ENCODE measurements around the gene ACVR1. TPM values are rescaled to one million over a fixed set of nuclear protein-coding genes. Genes with fewer than 3 reads are reported as not detected.

Gene ACVR1
- polyA plus RNA-seq, 1 of the 3 experiments (the other 2 are of a cell fraction): 22.4 TPM

GRCh38 chr2:157789933-157790511 lies 86.1 kb downstream of the ACVR1 start:
- Histone ChIP-seq H3K9ac (no peak overlapping the region), H3K9me3 (no peaks in the 10 kb centered on the region), H3K4me3 (ENCODE audit: low read depth in 2 of 2, low read length in 1 of 2) (no peak overlapping the region), H3F3A (replicated peaks; ENCODE audit: insufficient read depth) (peaks cover 9% of the 10 kb centered on the region), H2AFZ (ENCODE audit: low read depth) (no peak overlapping the region), H4K20me1 (ENCODE audit: insufficient read depth) (no peaks in the 10 kb centered on the region), H3K27me3 (ENCODE audit: insufficient read depth) (no peaks in the 10 kb centered on the region), H3K4me1 (ENCODE audit: control insufficient read depth in 1 of 2, insufficient read depth in 2 of 2, low read depth in 1 of 2, low read length in 1 of 2) (peaks cover 12 to 13% of the 10 kb centered on the region in 2 experiments; a peak in 3 of 4 replicates), H3K4me2 (no peak overlapping the region), H3K36me3 (replicated peaks in 1 of 2; ENCODE audit: control insufficient read depth in 1 of 2, insufficient read depth in 2 of 2, low read length in 1 of 2) (peaks cover 3 to 16% of the 10 kb centered on the region in 2 experiments), H3K27ac (ENCODE audit: low read depth in 2 of 2, low read length in 1 of 2) (no peak overlapping the region), H3K79me2 (ENCODE audit: insufficient read depth) (peaks cover 6% of the 10 kb centered on the region; the same call in 1 of the 2 replicates), H3K9me2 (no peaks in the 10 kb centered on the region)
- DNase-seq: no peak
- 79% methylated on average over 2 of the region's 4 CpGs for WGBS (ENCODE audit: low lambda C conversion rate)
- ChIA-PET CTCF (interaction anchor here (0.8 to 2.2 kb wide), 2 partner anchors 12 to 86 kb away, joined by 3 to 9 read pairs; partner anchors contain the start of gene ACVR1), POLR2A (no interaction called here)
- no peak for TF ChIP-seq CHD2 (IDR thresholded peaks at IDR 0.05; ENCODE audit: low read length, partially characterized antibody)
- no peak for TF ChIP-seq MAX (IDR thresholded peaks at IDR 0.05; ENCODE audit: low read depth)
- no peak for TF ChIP-seq GATA2 (CRISPR knock-in tag; IDR thresholded peaks at IDR 0.05)
- no peak for TF ChIP-seq RAD21 (IDR thresholded peaks at IDR 0.05; ENCODE audit: low read length)
- TF ChIP-seq MEF2A (IDR thresholded peaks at IDR 0.05; ENCODE audit: borderline replicate concordance, low read depth): no peak
- no peak for TF ChIP-seq NRF1 (IDR thresholded peaks at IDR 0.05; ENCODE audit: low read depth, low read length)
- no peak for TF ChIP-seq TCF12 (IDR thresholded peaks at IDR 0.05)

- Histone ChIP-seq H3K27me3 (ENCODE audit: insufficient read depth) (no peaks in the 10 kb centered on the region), H3K4me3 (ENCODE audit: low read depth in 2 of 2, low read length in 1 of 2) (no peak overlapping the region), H3K36me3 (replicated peaks in 1 of 2; ENCODE audit: control insufficient read depth in 1 of 2, insufficient read depth in 2 of 2, low read length in 1 of 2) (peaks cover 3 to 14% of the 10 kb centered on the region in 2 experiments), H3K9me3 (no peaks in the 10 kb centered on the region), H3K27ac (ENCODE audit: low read depth in 2 of 2, low read length in 1 of 2) (no peak overlapping the region), H3F3A (replicated peaks; ENCODE audit: insufficient read depth) (peaks cover 9% of the 10 kb centered on the region), H3K9me2 (no peaks in the 10 kb centered on the region), H3K79me2 (ENCODE audit: insufficient read depth) (peaks cover 6% of the 10 kb centered on the region; the same call in 1 of the 2 replicates), H2AFZ (ENCODE audit: low read depth) (no peak overlapping the region), H3K9ac (no peak overlapping the region), H3K4me1 (ENCODE audit: control insufficient read depth in 1 of 2, insufficient read depth in 2 of 2, low read depth in 1 of 2, low read length in 1 of 2) (peaks cover 16 to 21% of the 10 kb centered on the region in 2 experiments; a peak in 3 of 4 replicates), H3K4me2 (no peak overlapping the region), H4K20me1 (ENCODE audit: insufficient read depth) (no peaks in the 10 kb centered on the region)
- 87% methylated on average over 3 of the region's 3 CpGs for WGBS (ENCODE audit: low lambda C conversion rate)
- no peak for DNase-seq
- ChIA-PET POLR2A (no interaction called here), CTCF (interaction anchor here (0.8 to 2.2 kb wide), 2 partner anchors 11 to 87 kb away, joined by 3 to 9 read pairs; partner anchors contain the start of gene ACVR1)
- TF ChIP-seq TCF12 (IDR thresholded peaks at IDR 0.05) (no peak), NRF1 (IDR thresholded peaks at IDR 0.05; ENCODE audit: low read depth, low read length) (no peak), FOXM1 (IDR thresholded peaks at IDR 0.05; ENCODE audit: low read depth) (no peak), USF2 (IDR thresholded peaks at IDR 0.05; ENCODE audit: borderline replicate concordance, low read depth, low read length) (no peak), POLR2AphosphoS5 (IDR thresholded peaks at IDR 0.05; ENCODE audit: low read depth, low read length) (no peak), MXI1 (IDR thresholded peaks at IDR 0.05; ENCODE audit: low read depth, low read length) (no peak), EP300 (IDR thresholded peaks at IDR 0.05; ENCODE audit: borderline replicate concordance in 1 of 2, low read depth in 1 of 2, low read length in 1 of 2) (no peak), MAX (IDR thresholded peaks at IDR 0.05; ENCODE audit: low read depth) (no peak), ELF1 (IDR thresholded peaks at IDR 0.05) (no peak), SMC3 (IDR thresholded peaks at IDR 0.05; ENCODE audit: low read depth, low read length) (no peak), SIN3A (IDR thresholded peaks at IDR 0.05; ENCODE audit: borderline replicate concordance, low read depth, low read length) (no peak)
These were observed 86.9 kb downstream of the ACVR1 start for GRCh38 chr2:157789256-157789655.

Measured in SK-N-SH (cell line).